ENCODE data around the gene RCC1. TPM values are rescaled to one million over a fixed set of nuclear protein-coding genes. Genes with fewer than 3 reads are reported as not detected.
"Not testable (repeated sequence)": the region's sequence is repeated elsewhere in the genome, so short reads cannot be mapped to it uniquely, and the experiment has no call there.

Gene RCC1
- total RNA-seq, 4 donors from 2014 or later: 9.4 to 22.8 (median 14.0) TPM

GRCh38 chr1:28535180-28535579 is 29.3 kb downstream of the RCC1 start:
- 100% methylated on average over 3 to 5 of the region's 6 CpGs for WGBS, 2 donors
- peaks cover 0 to 4% of the 10 kb centered on the region in 2 donors for H3K36me3 ChIP-seq
- TF ChIP-seq POLR2A (IDR thresholded peaks at IDR 0.05) (no peak), CTCF (IDR thresholded peaks at IDR 0.05) (no peak)
- no peak overlapping the region for H3K27ac ChIP-seq
- DNase-seq: no peak
- no peaks in the 10 kb centered on the region for H3K9me3 ChIP-seq
- no peak overlapping the region for H3K4me3 ChIP-seq (replicated peaks in 1 of 3)
- intact Hi-C loops (cut with DNase I): no loop called here
- peaks cover 5 to 9% of the 10 kb centered on the region in 2 donors for H3K4me1 ChIP-seq
- no peaks in the 10 kb centered on the region for H3K27me3 ChIP-seq

- intact Hi-C loops (cut with DNase I): no loop called here
- no peak for DNase-seq
- Histone ChIP-seq H3K4me1 (peaks cover 5 to 9% of the 10 kb centered on the region in 2 donors), H3K36me3 (peaks cover 0 to 4% of the 10 kb centered on the region in 2 donors), H3K27me3 (no peaks in the 10 kb centered on the region), H3K9me3 (no peaks in the 10 kb centered on the region), H3K4me3 (replicated peaks in 1 of 3) (no peak overlapping the region), H3K27ac (peak overlapping the region in 2 of 3 donors; percentile 5 to 17)
- 85 to 90% methylated on average over 8 of the region's 8 CpGs for WGBS, 2 donors
- TF ChIP-seq POLR2A (IDR thresholded peaks at IDR 0.05) (no peak), CTCF (IDR thresholded peaks at IDR 0.05) (no peak)
These were observed 31.8 kb downstream of the RCC1 start for GRCh38 chr1:28537457-28538199.

- Histone ChIP-seq H3K4me3 (replicated peaks in 1 of 3) (no peak overlapping the region), H3K27me3 (no peaks in the 10 kb centered on the region), H3K27ac (peak overlapping the region in 2 of 3 donors; percentile 5 to 35), H3K9me3 (no peaks in the 10 kb centered on the region), H3K4me1 (peaks cover 5 to 9% of the 10 kb centered on the region in 2 donors), H3K36me3 (peaks cover 0 to 4% of the 10 kb centered on the region in 2 donors)
- intact Hi-C loops (cut with DNase I): no loop called here
- TF ChIP-seq POLR2A (IDR thresholded peaks at IDR 0.05): no peak
- TF ChIP-seq CTCF (IDR thresholded peaks at IDR 0.05): no peak
- 59 to 65% methylated on average over 6 of the region's 6 CpGs for WGBS, 2 donors
- peak; percentile 40 to 43 for DNase-seq
These were observed 32.4 kb downstream of the RCC1 start for GRCh38 chr1:28538286-28538685.

- intact Hi-C loops (cut with DNase I): no loop called here
- 93 to 96% methylated on average over 7 of the region's 7 CpGs for WGBS, 2 donors
- DNase-seq: no peak
- Histone ChIP-seq H3K9me3 (no peaks in the 10 kb centered on the region), H3K27me3 (no peaks in the 10 kb centered on the region), H3K4me1 (peaks cover 5 to 9% of the 10 kb centered on the region in 2 donors), H3K36me3 (peaks cover 0 to 4% of the 10 kb centered on the region in 2 donors), H3K27ac (no peak overlapping the region), H3K4me3 (replicated peaks in 1 of 3) (no peak overlapping the region)
- no peak for TF ChIP-seq CTCF (IDR thresholded peaks at IDR 0.05)
- TF ChIP-seq POLR2A (IDR thresholded peaks at IDR 0.05): no peak
These were observed 34.8 kb downstream of the RCC1 start for GRCh38 chr1:28540651-28541050.

- intact Hi-C loops (cut with DNase I); H3K27me3 ChIP-seq; H3K36me3 ChIP-seq; H3K27ac ChIP-seq; H3K4me3 ChIP-seq (replicated peaks in 1 of 3); DNase-seq; H3K9me3 ChIP-seq; H3K4me1 ChIP-seq: not testable (repeated sequence)
- 80 to 81% methylated on average over 8 of the region's 8 CpGs for WGBS, 2 donors
These were observed 35.7 kb downstream of the RCC1 start for GRCh38 chr1:28541414-28542015.
